SK-N-SH treated with all-trans-retinoic acid at 6 μM for 48 hours (cell line): ENCODE results near the gene CD164.

ENCODE experiments used
- ATAC-seq: fragments of 200-7000 bp; cut with Tn5 transposase; 3 replicates; pipeline ENCODE4 v1.9.1; 2020; ENCODE audit warnings: mild to moderate bottlenecking, moderate library complexity
- ARNTL ChIP-seq: fragments of 450-650 bp; formaldehyde crosslinking; IDR thresholded peaks from 2 replicates; pipeline ENCODE4 v1.5.0; 2020; ENCODE audit warnings: low read depth, mild to moderate bottlenecking, moderate library complexity, borderline replicate concordance
- BACH2 ChIP-seq: fragments of 250-450 bp; sonication (Bioruptor Pico); IDR thresholded peaks from 2 replicates; pipeline ENCODE4 v1.9.0; 2021; ENCODE audit warnings: mild to moderate bottlenecking, borderline replicate concordance
- CREB5 ChIP-seq: fragments of 250-450 bp; sonication (Bioruptor Pico); IDR thresholded peaks from 2 replicates; pipeline ENCODE4 v1.5.1; 2020; ENCODE audit warnings: low read depth, mild to moderate bottlenecking, moderate library complexity
- CSRNP3 ChIP-seq: fragments of 250-450 bp; sonication (Bioruptor Pico); IDR thresholded peaks from 2 replicates; pipeline ENCODE4 v1.5.1; 2021; ENCODE audit warnings: mild to moderate bottlenecking, moderate library complexity
- ESRRG ChIP-seq: fragments of 250-450 bp; sonication (Bioruptor Pico); IDR thresholded peaks from 2 replicates; pipeline ENCODE4 v1.6.1; 2021; ENCODE audit warnings: mild to moderate bottlenecking
- GLIS3 ChIP-seq: fragments of 250-450 bp; sonication (Bioruptor Pico); IDR thresholded peaks from 2 replicates; pipeline ENCODE4 v1.5.0; 2020; ENCODE audit warnings: mild to moderate bottlenecking, moderate library complexity
- ISL1 ChIP-seq: fragments of 250-450 bp; sonication (Bioruptor Pico); IDR thresholded peaks from 2 replicates; pipeline ENCODE4 v2.1.2; 2022; ENCODE audit warnings: mild to moderate bottlenecking, moderate library complexity
- OSR1 ChIP-seq: fragments of 250-450 bp; sonication (Bioruptor Pico); IDR thresholded peaks from 2 replicates; pipeline ENCODE4 v1.8.0; 2022; ENCODE audit warnings: moderate library complexity, mild to moderate bottlenecking, inconsistent platforms
- RARB ChIP-seq: fragments of 250-450 bp; sonication (Bioruptor Pico); IDR thresholded peaks from 2 replicates; pipeline ENCODE4 v1.8.0; 2021; ENCODE audit warnings: mild to moderate bottlenecking, moderate library complexity
- SNAI2 ChIP-seq: fragments of 250-450 bp; sonication (Bioruptor Pico); IDR thresholded peaks from 2 replicates; pipeline ENCODE4 v1.5.0; 2020; ENCODE audit warnings: mild to moderate bottlenecking, moderate library complexity
- TCF4 ChIP-seq: fragments of 250-450 bp; sonication (Bioruptor Pico); IDR thresholded peaks from 2 replicates; pipeline ENCODE4 v1.8.0; 2021; ENCODE audit warnings: mild to moderate bottlenecking, moderate library complexity, borderline replicate concordance
- TOX ChIP-seq: fragments of 250-450 bp; sonication (Bioruptor Pico); IDR thresholded peaks from 2 replicates; pipeline ENCODE4 v1.8.0; 2021; ENCODE audit warnings: mild to moderate bottlenecking, moderate library complexity, borderline replicate concordance
- ZC3H10 ChIP-seq: fragments of 250-450 bp; sonication (Bioruptor Pico); IDR thresholded peaks from 2 replicates; pipeline ENCODE4 v1.5.1; 2021; ENCODE audit warnings: mild to moderate bottlenecking, moderate library complexity
- ZFP3 ChIP-seq: fragments of 250-450 bp; sonication (Bioruptor Pico); IDR thresholded peaks from 2 replicates; pipeline ENCODE4 v1.5.0; 2020; ENCODE audit warnings: mild to moderate bottlenecking, moderate library complexity
- ZFP30 ChIP-seq: fragments of 450-650 bp; formaldehyde crosslinking; IDR thresholded peaks from 2 replicates; pipeline ENCODE4 v1.5.0; 2022; ENCODE audit warnings: mild to moderate bottlenecking, moderate library complexity
- ZNF565 ChIP-seq: fragments of 450-650 bp; formaldehyde crosslinking; conservative IDR thresholded peaks from 2 replicates; pipeline ENCODE4 v1.5.0; 2020; ENCODE audit warnings: low read depth, mild to moderate bottlenecking, moderate library complexity
- ZNF70 ChIP-seq: fragments of 450-650 bp; formaldehyde crosslinking; IDR thresholded peaks from 2 replicates; pipeline ENCODE4 v1.5.0; 2020; ENCODE audit warnings: mild to moderate bottlenecking, moderate library complexity
- ZNF8 ChIP-seq: fragments of 450-650 bp; formaldehyde crosslinking; IDR thresholded peaks from 2 replicates; pipeline ENCODE4 v1.5.0; 2020; ENCODE audit warnings: mild to moderate bottlenecking, moderate library complexity
- TF ChIP-seq, protein P1 (sequence below): fragments of 250-450 bp; sonication (Bioruptor Pico); IDR thresholded peaks from 2 replicates; pipeline ENCODE4 v1.8.0; 2021; ENCODE audit warnings: low read depth, mild to moderate bottlenecking, moderate library complexity, borderline replicate concordance
- TF ChIP-seq, protein P2 (sequence below): fragments of 250-450 bp; sonication (Bioruptor Pico); IDR thresholded peaks from 2 replicates; pipeline ENCODE4 v1.5.0; 2020; ENCODE audit warnings: mild to moderate bottlenecking, moderate library complexity

Gene CD164

GRCh38 chr6:109373331-109373730, 8.9 kb downstream of the CD164 start:
- ATAC-seq, result no peak
- TF ChIP-seq ISL1 (no peak), ZNF565 (CRISPR knock-in tag) (no peak), RARB (CRISPR knock-in tag) (no peak), TOX (CRISPR knock-in tag) (no peak), ARNTL (CRISPR knock-in tag) (no peak), CREB5 (CRISPR knock-in tag) (no peak), OSR1 (CRISPR knock-in tag) (no peak)
- TF ChIP-seq, protein P1, sequence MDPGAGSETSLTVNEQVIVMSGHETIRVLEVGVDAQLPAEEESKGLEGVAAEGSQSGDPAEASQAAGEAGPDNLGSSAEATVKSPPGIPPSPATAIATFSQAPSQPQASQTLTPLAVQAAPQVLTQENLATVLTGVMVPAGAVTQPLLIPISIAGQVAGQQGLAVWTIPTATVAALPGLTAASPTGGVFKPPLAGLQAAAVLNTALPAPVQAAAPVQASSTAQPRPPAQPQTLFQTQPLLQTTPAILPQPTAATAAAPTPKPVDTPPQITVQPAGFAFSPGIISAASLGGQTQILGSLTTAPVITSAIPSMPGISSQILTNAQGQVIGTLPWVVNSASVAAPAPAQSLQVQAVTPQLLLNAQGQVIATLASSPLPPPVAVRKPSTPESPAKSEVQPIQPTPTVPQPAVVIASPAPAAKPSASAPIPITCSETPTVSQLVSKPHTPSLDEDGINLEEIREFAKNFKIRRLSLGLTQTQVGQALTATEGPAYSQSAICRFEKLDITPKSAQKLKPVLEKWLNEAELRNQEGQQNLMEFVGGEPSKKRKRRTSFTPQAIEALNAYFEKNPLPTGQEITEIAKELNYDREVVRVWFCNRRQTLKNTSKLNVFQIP, result no peak
- TF ChIP-seq, protein P2, sequence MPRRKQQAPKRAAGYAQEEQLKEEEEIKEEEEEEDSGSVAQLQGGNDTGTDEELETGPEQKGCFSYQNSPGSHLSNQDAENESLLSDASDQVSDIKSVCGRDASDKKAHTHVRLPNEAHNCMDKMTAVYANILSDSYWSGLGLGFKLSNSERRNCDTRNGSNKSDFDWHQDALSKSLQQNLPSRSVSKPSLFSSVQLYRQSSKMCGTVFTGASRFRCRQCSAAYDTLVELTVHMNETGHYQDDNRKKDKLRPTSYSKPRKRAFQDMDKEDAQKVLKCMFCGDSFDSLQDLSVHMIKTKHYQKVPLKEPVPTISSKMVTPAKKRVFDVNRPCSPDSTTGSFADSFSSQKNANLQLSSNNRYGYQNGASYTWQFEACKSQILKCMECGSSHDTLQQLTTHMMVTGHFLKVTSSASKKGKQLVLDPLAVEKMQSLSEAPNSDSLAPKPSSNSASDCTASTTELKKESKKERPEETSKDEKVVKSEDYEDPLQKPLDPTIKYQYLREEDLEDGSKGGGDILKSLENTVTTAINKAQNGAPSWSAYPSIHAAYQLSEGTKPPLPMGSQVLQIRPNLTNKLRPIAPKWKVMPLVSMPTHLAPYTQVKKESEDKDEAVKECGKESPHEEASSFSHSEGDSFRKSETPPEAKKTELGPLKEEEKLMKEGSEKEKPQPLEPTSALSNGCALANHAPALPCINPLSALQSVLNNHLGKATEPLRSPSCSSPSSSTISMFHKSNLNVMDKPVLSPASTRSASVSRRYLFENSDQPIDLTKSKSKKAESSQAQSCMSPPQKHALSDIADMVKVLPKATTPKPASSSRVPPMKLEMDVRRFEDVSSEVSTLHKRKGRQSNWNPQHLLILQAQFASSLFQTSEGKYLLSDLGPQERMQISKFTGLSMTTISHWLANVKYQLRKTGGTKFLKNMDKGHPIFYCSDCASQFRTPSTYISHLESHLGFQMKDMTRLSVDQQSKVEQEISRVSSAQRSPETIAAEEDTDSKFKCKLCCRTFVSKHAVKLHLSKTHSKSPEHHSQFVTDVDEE, result no peak

- ATAC-seq, result no peak
- TF ChIP-seq RARB (CRISPR knock-in tag) (no peak), ESRRG (CRISPR knock-in tag) (no peak), SNAI2 (no peak), ISL1 (no peak), BACH2 (CRISPR knock-in tag) (no peak), TCF4 (CRISPR knock-in tag) (no peak), OSR1 (CRISPR knock-in tag) (no peak), ARNTL (CRISPR knock-in tag) (no peak), ZC3H10 (CRISPR knock-in tag) (no peak), ZNF70 (CRISPR knock-in tag) (no peak)
- TF ChIP-seq, protein P1, result no peak
Observed at GRCh38 chr6:109372130-109372529, 10.1 kb downstream of the CD164 start.

DNA sequence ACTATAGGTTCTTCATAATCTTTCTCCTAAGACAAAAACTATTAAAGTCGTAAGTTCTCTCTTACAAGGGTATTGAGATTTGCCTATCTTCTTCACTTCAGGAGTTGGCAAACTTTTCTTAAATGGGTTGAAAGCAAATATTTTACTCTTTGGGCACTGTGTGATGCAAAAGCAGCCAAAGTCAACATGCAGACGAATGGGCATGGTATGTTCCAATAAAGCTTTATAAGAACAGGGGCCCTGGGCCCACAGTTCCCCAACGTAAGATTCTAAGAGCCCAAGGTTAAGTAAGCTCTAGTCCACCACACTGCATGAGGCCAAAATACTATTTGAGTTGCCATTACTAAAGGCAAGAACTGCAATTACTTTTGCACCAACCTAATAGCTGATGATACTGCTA, 11.5 kb downstream of the CD164 start:
- ATAC-seq, result no peak
- no peak for TF ChIP-seq ZFP30
- TF ChIP-seq ZNF70 (CRISPR knock-in tag), result no peak
- TF ChIP-seq BACH2 (CRISPR knock-in tag), result no peak
- TF ChIP-seq, protein P1, result no peak
- TF ChIP-seq RARB (CRISPR knock-in tag), result no peak

DNA sequence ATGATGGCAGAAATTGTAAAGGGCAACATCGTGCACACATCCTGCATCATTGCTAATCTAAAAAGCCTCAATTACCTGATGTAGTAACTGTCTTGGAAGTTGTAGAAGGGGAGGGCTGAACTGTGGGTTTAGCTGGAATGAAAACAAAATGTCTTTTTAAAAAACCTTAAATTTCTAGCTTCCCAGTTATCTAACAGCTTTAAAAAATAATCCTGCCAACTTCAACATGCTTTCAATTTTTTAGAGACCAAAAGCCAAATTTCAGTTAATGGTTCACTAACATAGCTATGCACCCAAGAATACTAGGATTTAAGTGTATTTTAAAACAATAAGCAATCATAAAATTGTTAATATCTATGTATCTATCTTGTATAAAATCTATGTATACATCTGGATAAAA, 11.9 kb downstream of the CD164 start:
- no peak for ATAC-seq
- TF ChIP-seq TCF4 (CRISPR knock-in tag) (no peak), ARNTL (CRISPR knock-in tag) (no peak), GLIS3 (CRISPR knock-in tag) (no peak), ISL1 (no peak), SNAI2 (no peak), ESRRG (CRISPR knock-in tag) (no peak), ZNF8 (no peak), ZC3H10 (CRISPR knock-in tag) (no peak), BACH2 (CRISPR knock-in tag) (no peak), ZNF565 (CRISPR knock-in tag) (no peak), CSRNP3 (CRISPR knock-in tag) (no peak), ZFP3 (CRISPR knock-in tag) (no peak), TOX (CRISPR knock-in tag) (no peak), RARB (CRISPR knock-in tag) (no peak), ZFP30 (no peak)
- TF ChIP-seq, protein P1, result no peak
